Measurements from ENCODE around the gene COX8C. TPM values are rescaled to one million over a fixed set of nuclear protein-coding genes. Genes with fewer than 3 reads are reported as not detected.

Gene COX8C, protein sequence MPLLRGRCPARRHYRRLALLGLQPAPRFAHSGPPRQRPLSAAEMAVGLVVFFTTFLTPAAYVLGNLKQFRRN
- not detected in 2 replicates for total RNA-seq

DNA sequence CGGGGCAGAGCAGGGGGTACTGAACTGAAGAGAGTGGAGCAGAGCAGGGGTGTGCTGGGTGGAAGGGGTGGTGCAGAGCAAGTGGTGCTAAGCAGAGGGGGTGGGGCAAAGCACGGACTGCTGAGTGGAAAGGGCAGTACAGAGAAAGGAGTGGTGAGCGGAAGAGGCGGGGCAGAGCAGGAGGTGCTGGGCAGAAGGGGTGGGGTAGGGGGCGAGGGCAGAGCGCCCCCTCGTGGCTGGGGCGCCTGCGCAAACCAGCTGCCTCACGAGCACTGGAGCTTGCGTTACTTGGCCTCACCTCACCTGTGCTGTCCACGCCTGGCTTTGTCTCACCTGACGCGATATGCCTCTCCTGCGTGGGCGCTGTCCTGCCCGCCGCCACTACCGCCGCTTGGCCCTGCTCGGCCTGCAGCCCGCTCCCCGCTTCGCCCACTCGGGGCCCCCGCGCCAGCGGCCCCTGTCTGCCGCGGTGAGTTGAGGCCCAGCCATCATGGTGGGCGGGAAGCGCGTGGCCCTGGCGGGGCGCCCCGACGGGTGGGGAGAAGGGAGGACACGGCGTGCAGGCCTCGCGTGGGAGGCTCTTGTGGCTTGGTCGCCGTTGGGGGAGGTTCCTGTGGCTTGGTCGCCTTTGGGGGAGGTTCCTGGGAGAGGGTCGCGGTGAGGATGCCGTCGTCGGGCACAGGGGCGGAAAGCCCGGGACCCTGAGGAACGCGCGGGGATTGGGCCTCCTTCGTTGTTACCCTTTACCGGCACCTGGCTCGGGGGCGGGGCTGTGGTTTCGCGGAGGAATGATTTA is at the start of gene COX8C:
COX8C (plus strand) TSS at position 257 of the 796 bp plus-strand sequence; CDS start at position 344, 87 bp downstream.

DNA sequence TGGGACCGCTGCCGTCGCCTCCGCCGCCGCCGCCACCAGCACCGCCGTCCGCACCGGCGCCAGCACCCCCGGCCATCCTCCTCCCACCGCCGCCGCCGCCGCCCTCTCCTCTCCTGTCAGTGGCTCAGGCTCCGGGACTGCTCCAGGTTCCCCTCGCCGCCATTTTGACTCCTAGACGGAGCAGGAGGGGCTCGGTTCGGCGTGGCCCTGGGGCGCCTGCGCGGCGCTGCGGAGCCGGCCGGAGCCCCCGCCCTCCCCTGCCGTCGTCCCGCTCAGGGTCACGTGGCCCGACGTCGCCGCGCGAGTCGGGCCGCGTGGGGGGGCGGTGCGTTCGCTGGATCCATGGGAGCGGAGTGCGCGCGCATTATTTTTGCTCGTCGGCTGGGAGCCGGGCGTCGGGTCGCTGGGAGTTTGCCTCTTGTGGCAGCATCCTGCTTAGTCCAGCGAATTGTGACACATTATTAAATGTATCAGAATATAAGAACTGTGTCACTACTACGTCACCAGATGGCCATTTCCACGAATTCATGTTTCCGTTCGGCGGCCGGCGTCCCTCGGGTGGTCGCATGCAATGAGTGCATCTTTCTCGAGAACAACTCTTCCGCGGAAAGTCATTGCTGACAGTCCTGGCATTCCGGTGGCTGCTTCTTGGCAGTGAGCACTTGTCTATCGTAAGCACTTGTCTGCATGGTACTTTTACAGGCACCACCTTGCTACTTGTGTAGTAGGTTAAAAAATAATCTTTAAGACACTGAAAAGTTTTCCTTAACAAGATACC is 13.9 kb upstream of the COX8C start, which contains the start of gene BTBD7:
BTBD7 (minus strand) TSS at position 184 of the 778 bp plus-strand sequence. CDS start 36,985 bp downstream, outside the sequence.

Other genes starting within 250 kb of the COX8C start
- gene ITPK1, start 231.3 kb upstream of the COX8C start, total RNA-seq: 32.9 and 37.7 TPM in 2 replicates
- gene MOAP1, start 162.3 kb upstream of the COX8C start, total RNA-seq: 11.7 and 19.9 TPM in 2 replicates
- 3.9 and 5.8 TPM in 2 replicates for gene LYSET, start 161.9 kb upstream of the COX8C start, total RNA-seq
- 11.3 and 13.2 TPM in 2 replicates for gene GON7, start 140.1 kb upstream of the COX8C start, total RNA-seq
- gene UBR7, start 139.9 kb upstream of the COX8C start, total RNA-seq: 9.7 and 33.8 TPM in 2 replicates
- 9.6 and 13.3 TPM in 2 replicates for gene BTBD7, start 14.1 kb upstream of the COX8C start, total RNA-seq
- 0.16 TPM in 1 of 2 replicates, not detected in the other for gene UNC79, start 83.8 kb downstream of the COX8C start, total RNA-seq

Data from cardiac atrium fibroblast (primary cell).